ENCODE results near the gene GGCX.

Gene GGCX

GRCh38 chr2:85505551-85506238 lies 55.6 kb downstream of the GGCX start:
- no peak for DNase-seq

GRCh38 chr2:85504778-85505261 lies 56.5 kb downstream of the GGCX start:
- peak; percentile 99 for DNase-seq

- DNase-seq = no peak
Observed at GRCh38 chr2:85503851-85504777, 57.2 kb downstream of the GGCX start.

- DNase-seq = no peak
Observed at GRCh38 chr2:85503168-85503850, 58.0 kb downstream of the GGCX start.

- DNase-seq = no peak
Observed at GRCh38 chr2:85502720-85503119, 58.6 kb downstream of the GGCX start.

- DNase-seq = peak; percentile 37
Observed at GRCh38 chr2:85501248-85501647, 60.0 kb downstream of the GGCX start.

GRCh38 chr2:85497944-85498630 lies 63.2 kb downstream of the GGCX start:
- DNase-seq = no peak

GRCh38 chr2:85496436-85496835 lies 64.9 kb downstream of the GGCX start:
- no peak for DNase-seq

All from DMS53 (cell line).